SIG-M5 (cell line): ENCODE results near the gene ANKRD31.
"Not testable (repeated sequence)": the region's sequence is repeated elsewhere in the genome, so short reads cannot be mapped to it uniquely, and the experiment has no call there.

Source experiments
- DNase-seq: peaks from one replicate; lab custom pipeline; 2025; lab: John Stamatoyannopoulos, UW

Gene ANKRD31

GRCh38 chr5:75234251-75234650 lies 2.4 kb downstream of the ANKRD31 start:
- DNase-seq = no peak

DNA sequence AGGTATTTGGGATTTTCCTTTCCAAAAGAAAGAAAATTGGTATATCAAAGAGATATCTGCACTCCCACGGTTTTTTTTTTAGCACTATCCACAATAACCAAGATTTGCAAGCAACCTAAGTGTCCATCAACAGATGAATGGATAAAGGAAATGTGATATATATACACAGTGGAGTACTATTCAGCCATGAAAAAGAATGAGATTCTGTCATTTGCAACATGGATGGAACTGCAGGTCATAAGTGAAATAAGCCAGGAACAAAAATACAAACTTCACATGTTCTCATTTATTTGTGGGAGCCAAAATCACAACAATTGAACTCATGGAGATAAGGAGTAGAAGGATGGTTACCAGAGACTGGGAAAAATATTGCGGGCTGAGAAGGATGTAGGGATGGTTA lies 9.8 kb downstream of the ANKRD31 start:
- DNase-seq = no peak

DNA sequence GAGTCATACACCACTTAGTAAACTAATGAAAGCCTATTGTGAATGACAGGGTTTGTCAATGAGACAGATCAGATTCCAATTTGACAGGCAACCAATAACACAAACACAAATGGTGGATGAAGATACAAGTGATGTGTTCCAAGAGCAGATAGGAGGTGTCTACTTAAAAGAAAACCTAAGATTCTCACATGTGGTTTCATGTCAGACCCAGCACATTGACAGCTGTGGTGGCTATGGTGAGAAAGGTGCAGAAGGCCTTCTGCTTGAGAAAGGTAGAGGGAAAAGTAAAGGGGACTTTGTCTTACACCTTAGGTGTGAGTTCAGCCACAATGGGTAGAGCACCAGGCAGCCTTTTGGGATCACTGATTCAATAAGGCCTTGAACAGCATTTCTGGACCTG lies 11.2 kb downstream of the ANKRD31 start:
- no peak for DNase-seq

DNA sequence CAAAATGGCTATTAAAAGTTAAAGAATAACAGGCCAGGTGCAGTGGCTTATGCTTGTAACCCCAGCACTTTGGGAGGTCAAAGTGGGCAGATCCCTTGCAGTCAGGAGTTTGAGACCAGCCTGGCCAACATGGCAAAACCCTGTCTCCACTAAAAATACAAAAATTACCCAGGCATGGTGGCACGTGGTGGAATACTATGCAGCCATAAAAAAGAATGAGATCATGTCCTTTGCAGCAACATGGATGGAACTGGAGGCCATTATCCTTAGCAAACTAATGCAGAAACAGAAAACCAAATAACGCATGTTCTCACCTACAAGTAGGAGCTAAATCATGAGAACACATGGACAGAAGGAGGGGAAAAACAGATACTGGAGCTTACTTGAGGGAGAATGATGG lies 15.9 kb downstream of the ANKRD31 start:
- DNase-seq = not testable (repeated sequence)

GRCh38 chr5:75214928-75215327 lies 21.8 kb downstream of the ANKRD31 start:
- DNase-seq = no peak

DNA sequence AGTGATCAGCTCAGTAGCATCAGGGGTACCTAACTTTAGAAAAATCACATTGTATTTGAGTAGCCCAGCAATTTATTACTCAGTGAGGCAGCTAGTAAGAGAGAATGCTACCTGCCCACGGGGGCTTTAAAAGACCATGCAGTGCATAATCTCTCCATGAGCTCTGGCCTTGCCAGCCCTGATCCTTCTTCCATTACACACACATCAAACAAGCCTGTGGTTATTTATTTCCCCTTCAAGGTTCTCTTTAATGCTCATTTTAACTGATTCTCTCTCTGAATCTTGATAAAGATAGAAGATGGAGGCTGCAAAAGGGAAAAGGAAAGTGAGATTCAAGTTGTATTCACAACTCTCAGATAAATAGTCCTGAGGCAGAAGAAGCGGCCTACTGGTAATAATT lies 22.3 kb downstream of the ANKRD31 start:
- no peak for DNase-seq

DNA sequence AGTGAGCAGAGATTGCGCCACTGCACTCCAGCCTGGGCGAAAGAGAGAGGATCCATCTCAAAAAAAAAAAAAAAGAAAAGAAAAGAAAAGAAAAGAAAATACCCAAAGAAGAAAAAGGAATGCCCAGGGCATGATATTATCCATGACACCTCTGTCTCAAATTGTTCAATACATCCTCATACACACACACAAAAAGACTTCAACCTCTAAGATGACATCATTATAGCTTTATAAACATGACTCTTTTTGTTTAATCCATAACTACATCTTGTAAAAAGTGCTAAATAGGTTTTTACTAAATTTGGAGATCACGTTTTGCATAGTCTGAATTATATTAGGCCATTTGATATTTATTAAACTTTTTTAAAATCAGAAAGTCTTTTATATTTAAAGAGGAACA lies 33.1 kb downstream of the ANKRD31 start:
- no peak for DNase-seq

GRCh38 chr5:75202935-75203334 lies 33.7 kb downstream of the ANKRD31 start:
- DNase-seq = no peak

DNA sequence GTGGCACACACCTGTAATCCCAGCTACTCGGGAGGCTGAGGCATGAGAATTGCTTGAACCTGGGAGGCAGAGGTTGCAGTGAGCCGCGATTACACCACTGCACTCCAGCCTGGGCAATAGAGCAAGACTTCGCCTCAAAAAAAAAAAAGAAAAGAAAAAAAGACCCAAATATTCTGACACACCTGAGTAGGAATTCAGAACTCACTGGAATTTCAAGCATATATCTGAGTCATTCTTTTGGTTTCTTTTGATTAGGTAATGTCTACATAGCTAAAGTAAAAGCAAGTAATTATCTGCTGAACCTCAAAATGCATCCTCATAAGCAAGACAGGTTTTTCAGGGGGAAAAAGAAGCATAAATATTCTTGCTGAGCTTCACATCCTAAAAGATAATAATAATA lies 35.9 kb downstream of the ANKRD31 start:
- no peak for DNase-seq

DNA sequence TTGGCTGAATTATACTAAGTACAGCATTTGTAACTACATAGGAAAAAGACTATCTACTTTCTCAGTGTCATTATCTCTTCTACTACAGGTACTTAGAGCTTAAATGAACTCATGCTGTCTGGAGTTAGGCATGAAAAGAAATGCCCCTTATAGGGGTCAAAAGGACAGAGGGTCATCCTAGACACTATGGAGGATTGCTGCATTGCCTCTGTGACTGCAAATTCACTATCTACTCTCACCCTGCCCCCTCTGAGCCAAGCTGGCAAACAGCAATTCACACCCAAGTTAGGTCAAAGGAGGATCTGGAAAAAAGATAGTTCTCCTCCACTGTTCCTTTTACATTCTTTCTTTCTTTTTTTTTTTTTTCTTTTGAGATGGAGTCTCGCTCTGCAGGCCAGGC lies 36.7 kb downstream of the ANKRD31 start:
- DNase-seq = no peak

- DNase-seq = no peak
Measured at GRCh38 chr5:75199071-75199470, 37.6 kb downstream of the ANKRD31 start.

DNA sequence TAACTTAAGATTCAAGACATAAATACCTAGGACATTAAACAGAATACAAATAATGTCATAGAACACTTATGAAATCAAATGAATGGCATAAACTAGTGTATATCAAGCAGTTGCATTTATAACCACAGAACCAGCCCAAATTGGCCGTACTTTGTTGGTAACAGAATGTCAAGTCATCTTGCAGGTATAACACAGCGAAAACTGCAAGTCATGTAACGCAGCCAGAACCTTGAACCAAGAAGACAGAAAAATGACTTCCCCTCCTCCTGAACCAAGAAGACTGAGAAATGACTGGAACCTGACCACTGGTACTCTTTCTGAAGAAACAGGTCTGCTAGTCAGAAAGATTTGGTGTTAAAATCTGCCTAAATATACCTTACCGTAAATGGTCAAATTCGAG lies 38.9 kb downstream of the ANKRD31 start:
- no peak for DNase-seq

DNA sequence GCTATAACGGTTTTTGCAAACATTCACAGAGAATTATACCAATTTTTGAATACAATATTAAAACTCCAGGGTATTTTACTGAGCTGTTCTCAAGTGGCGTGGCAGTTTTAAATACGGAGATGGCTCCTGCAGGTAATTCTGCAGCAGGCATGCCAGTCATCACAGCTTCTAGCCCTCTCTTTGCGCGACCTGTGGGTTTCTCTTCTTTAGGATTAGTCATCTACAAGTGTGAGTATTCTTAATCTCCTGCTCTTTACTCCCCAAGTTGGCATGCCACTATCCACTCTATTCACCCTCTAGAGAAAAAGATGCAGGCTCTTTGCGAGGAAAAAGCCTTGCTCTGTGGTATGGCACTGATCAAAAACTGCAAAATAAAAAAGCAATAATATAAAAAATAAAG lies 43.9 kb downstream of the ANKRD31 start:
- no peak for DNase-seq

DNA sequence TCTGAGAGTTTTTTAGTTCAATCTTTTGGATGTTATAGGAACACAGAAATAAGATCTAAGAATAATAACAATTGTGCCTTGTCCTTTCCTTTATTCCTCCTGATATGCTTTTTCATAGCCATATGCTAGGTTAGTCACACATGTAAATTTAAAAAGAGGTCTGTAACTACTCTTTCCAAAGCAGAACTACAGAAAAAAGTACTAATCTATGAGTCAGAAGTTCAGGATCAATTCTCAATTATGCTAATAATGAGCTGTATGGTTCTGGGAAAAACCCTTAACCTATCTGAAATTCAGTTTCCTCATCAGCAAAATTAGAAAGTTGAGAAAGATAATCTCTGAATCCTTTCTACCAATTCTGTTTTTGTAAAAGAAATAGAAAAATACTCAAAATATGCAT lies 44.4 kb downstream of the ANKRD31 start:
- no peak for DNase-seq

DNA sequence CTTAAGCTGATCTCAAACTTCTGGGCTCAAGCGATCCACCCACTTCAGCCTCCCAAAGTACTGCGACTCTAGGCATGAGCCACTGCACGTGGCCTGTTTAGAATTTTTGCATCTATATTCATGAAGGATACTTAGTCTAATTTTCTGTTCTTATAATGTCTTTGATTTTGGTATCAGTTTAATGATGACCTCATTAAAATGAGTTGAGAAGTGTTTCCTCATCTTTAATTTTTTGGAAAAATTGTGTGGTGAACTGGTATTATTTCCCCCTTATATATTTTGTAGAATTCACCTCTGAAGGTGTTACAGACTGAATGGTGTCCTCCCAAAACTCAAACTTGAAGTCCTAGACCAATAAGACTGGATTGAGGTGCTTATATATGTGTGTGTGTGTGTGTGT lies 46.5 kb downstream of the ANKRD31 start:
- no peak for DNase-seq

GRCh38 chr5:75189353-75189752 lies 47.3 kb downstream of the ANKRD31 start:
- DNase-seq = no peak

DNA sequence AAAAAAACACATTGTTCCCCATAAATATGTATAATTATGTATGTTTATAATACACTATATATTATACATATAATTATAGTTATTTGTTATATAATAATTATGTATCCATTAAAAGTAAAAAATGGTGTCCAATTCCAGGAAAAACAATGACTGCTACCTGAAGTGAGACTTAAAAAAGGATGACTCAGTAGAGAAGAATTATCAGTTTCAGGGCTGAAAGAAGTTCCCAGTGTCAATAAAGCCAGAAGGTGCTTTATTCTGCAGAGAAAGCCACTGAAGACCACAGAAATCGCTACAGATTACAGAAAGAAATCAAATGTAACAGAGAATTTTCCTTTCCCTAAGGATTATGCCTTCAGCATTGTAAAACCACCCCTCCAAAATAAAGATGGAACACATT lies 50.9 kb downstream of the ANKRD31 start:
- no peak for DNase-seq

GRCh38 chr5:75176009-75176408 lies 60.7 kb downstream of the ANKRD31 start:
- not testable (repeated sequence) for DNase-seq

DNA sequence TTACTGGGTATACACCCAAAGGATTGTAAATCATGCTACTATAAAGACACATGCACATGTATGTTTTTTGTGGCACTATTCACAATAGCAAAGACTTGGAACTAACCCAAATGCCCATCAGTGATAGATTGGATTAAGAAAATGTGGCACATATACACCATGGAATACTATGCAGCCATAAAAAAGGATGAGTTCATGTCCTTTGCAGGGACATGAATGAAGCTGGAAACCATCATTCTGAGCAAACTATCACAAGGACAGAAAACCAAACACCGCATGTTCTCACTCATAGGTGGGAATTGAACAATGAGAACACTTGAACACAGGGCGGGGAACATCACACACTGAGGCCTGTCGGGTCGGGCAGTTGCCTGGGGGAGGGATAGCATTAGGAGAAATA lies 61.8 kb downstream of the ANKRD31 start:
- not testable (repeated sequence) for DNase-seq

DNA sequence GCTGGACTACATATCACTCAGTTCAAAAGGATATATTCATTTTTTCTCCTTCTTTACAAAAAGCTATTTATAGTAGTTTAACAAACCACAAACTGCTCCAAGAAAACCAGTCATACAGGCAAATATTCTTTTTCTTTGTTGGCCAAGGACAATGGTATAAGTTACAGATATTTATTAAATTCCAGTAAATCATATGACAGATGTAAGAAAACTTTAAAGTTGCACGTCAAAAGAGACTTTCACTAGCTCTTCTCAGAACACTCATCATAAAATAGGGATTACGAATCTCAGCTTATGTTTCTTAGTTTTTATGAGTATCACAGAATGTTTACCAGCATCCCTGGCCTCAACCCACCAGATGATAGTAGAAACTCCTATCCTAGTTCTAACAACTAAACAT lies 67.2 kb downstream of the ANKRD31 start:
- no peak for DNase-seq

DNA sequence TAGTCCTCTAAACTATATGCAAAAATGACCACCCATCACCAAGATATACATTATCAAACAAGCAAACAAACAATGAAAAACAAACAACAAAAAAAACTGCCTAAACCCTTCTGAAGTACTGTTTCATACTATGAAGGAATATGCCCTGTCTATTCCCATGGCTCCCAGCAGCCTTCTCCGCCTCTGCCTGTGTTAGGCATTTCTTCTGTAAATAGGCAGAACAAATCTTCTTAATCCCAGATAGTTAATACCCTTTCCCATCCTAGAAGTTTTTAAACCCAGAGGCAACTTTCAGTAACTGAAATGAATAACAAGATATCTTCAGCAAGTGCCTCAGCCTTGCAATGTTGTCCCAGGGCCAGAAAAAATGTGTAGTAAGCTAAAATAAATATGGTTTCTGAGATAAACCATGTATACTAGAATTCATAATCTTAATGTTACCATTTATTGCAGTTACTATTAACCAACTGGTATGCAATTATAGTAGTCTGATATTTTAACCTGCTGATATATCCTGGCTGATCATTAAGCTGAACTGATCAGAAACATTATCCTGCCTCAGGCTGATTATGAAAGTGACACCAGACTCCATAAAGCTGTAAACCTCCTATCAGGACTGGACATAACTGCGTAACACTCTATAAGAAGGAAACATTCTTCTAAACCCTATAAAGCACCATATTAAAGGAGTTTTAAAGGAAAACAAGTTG lies 68.5 kb downstream of the ANKRD31 start:
- no peak for DNase-seq

DNA sequence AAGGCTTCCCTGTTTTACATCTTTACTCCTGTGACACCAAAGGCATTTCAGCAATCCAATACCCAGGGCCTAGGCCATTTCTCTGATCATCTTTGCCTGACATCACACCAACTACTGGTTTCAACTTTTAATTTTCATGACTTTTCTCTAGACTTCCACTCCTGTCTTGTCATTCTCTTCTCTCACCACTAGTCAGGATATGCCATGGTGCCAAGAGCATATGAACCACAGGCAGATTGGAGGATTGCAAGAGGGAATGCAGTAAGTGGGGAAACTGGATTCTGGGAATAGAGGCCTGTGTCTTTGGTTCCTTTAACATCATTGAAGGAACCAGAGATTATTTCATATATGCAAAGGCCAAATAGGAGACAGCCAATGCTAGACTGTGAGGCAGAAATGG lies 69.3 kb downstream of the ANKRD31 start:
- no peak for DNase-seq

GRCh38 chr5:75161508-75161907 lies 75.2 kb downstream of the ANKRD31 start:
- not testable (repeated sequence) for DNase-seq

DNA sequence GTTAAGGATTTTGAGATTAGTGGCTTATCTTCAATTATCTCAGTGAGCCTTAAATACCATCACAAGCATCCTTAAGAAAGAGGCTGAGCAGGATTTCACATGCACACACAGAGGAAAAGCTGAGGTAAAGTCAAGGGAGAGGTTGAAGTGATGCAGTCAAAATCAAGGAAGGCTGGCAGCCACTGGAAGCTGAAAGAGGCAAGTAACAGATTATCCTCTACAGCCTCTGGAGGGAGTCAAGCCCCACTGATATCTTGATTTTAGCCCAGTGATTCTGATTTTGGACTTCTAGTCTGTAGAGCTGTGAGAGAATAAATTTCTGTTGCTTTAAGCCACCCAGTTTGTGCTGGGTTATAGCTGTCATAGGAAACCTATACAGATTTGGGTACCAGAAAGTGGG lies 80.1 kb downstream of the ANKRD31 start:
- DNase-seq = no peak

GRCh38 chr5:75152860-75153259 lies 83.8 kb downstream of the ANKRD31 start:
- DNase-seq = no peak
